Tibial artery (tissue), 4 donors: ENCODE data around the gene GPER1.

Experiments used
- DNase-seq, 2 donors: peaks; one replicate each; pipeline ENCODE4 v3.0.0-alpha.2; 2019
- H3K27ac ChIP-seq, 2 donors: fragments of 200-600 bp; sonication (generic) in 1 of 2; 1 replicate in 1 of 2; 2 replicates in 1 of 2; pipeline ENCODE4 v1.5.1; 2018 to 2019; ENCODE audit warnings: mild to moderate bottlenecking in 1 of 2
- H3K27me3 ChIP-seq, 2 donors: fragments of 200-600 bp; sonication (generic) in 1 of 2; one replicate each; pipeline versions ENCODE4 v1.5.1 to v1.6.0; 2016 to 2019
- H3K36me3 ChIP-seq, 3 donors: fragments of 200-600 bp; sonication (generic) in 2 of 3; one replicate each; pipeline ENCODE4 v1.5.1; 2016 to 2019; ENCODE audit warnings: mild to moderate bottlenecking in 2 of 3
- H3K4me1 ChIP-seq, 4 donors: fragments of 200-600 bp; sonication (generic) in 2 of 4; 1 replicate in 3 of 4; 2 replicates in 1 of 4; pipeline ENCODE4 v1.5.1; 2016 to 2019
- H3K4me3 ChIP-seq, 2 donors: fragments of 200-600 bp; sonication (generic) in 1 of 2; 1 replicate in 1 of 2; 2 replicates in 1 of 2; pipeline ENCODE4 v1.5.1; 2018 to 2019; ENCODE audit warnings: mild to moderate bottlenecking in 2 of 2
- H3K9me3 ChIP-seq, 3 donors: fragments of 200-600 bp; sonication (generic) in 1 of 3; one replicate each; pipeline ENCODE4 v1.5.1; 2016 to 2019
- intact Hi-C: fragments of 100-400 bp; cut with DNase I; formaldehyde crosslinking; loops from one replicate; pipeline ENCODE4 v1.15.0; 2023; ENCODE audit warnings: low total_unique reads
- TF ChIP-seq, protein P1 (sequence below), 2 experiments: fragments of 200-600 bp in 1 of 2; fragments of 450-650 bp in 1 of 2; IDR thresholded peaks; one replicate each; pipeline ENCODE4 v1.5.1; 2017 to 2019; ENCODE audit warnings: antibody characterized with exemption in 2 of 2, mild to moderate bottlenecking in 1 of 2, moderate library complexity in 1 of 2

The GPER1 gene

DNA sequence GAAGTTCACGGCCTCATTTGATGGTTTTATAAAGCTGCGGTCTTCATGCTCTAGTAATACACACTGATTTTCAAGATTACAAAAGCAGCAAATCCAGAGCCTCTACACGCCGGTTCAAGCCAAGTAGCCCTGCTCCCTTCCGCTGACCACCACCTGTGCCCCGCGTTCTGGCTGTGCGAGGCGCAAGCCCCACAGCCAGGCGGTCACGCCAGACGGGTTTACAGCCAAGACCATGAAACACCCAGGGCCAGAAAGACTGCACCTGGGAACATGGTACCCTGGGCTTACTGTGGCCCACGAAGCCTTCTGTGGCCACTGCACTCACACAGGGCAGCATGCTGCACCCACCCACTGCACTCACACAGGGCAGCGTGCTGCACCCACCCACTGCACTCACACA is 33.6 kb downstream of the GPER1 start:
- Histone ChIP-seq H3K4me1 (peaks cover 0 to 30% (median 22%) of the 10 kb centered on the region in 4 donors), H3K4me3 (no peak overlapping the region), H3K9me3 (no peaks in the 10 kb centered on the region), H3K36me3 (no peaks in the 10 kb centered on the region), H3K27me3 (no peaks in the 10 kb centered on the region), H3K27ac (no peak overlapping the region)
- TF ChIP-seq, protein P1, sequence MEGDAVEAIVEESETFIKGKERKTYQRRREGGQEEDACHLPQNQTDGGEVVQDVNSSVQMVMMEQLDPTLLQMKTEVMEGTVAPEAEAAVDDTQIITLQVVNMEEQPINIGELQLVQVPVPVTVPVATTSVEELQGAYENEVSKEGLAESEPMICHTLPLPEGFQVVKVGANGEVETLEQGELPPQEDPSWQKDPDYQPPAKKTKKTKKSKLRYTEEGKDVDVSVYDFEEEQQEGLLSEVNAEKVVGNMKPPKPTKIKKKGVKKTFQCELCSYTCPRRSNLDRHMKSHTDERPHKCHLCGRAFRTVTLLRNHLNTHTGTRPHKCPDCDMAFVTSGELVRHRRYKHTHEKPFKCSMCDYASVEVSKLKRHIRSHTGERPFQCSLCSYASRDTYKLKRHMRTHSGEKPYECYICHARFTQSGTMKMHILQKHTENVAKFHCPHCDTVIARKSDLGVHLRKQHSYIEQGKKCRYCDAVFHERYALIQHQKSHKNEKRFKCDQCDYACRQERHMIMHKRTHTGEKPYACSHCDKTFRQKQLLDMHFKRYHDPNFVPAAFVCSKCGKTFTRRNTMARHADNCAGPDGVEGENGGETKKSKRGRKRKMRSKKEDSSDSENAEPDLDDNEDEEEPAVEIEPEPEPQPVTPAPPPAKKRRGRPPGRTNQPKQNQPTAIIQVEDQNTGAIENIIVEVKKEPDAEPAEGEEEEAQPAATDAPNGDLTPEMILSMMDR (IDR thresholded peaks at IDR 0.05), result no peak
- intact Hi-C loops, result loop anchor here (5.0 kb wide), 1 partner anchor 34 kb away; the partner anchor contains the start of gene GPER1
- DNase-seq, result no peak

- no peak for DNase-seq
- peaks cover 0 to 30% (median 22%) of the 10 kb centered on the region in 4 donors for H3K4me1 ChIP-seq
- TF ChIP-seq, protein P1 (IDR thresholded peaks at IDR 0.05), result no peak
- no peaks in the 10 kb centered on the region for H3K27me3 ChIP-seq
- H3K36me3 ChIP-seq, result peaks cover 0 to 5% (median 0%) of the 10 kb centered on the region in 3 donors
- intact Hi-C loops, result loop anchor here (5.0 kb wide), 1 partner anchor 35 kb away; the partner anchor contains the start of gene GPER1
- no peak overlapping the region for H3K4me3 ChIP-seq
- peak overlapping the region; percentile 90 to 94 for H3K27ac ChIP-seq
- no peaks in the 10 kb centered on the region for H3K9me3 ChIP-seq
These were observed 34.2 kb downstream of the GPER1 start for GRCh38 chr7:1121886-1122831.

DNA sequence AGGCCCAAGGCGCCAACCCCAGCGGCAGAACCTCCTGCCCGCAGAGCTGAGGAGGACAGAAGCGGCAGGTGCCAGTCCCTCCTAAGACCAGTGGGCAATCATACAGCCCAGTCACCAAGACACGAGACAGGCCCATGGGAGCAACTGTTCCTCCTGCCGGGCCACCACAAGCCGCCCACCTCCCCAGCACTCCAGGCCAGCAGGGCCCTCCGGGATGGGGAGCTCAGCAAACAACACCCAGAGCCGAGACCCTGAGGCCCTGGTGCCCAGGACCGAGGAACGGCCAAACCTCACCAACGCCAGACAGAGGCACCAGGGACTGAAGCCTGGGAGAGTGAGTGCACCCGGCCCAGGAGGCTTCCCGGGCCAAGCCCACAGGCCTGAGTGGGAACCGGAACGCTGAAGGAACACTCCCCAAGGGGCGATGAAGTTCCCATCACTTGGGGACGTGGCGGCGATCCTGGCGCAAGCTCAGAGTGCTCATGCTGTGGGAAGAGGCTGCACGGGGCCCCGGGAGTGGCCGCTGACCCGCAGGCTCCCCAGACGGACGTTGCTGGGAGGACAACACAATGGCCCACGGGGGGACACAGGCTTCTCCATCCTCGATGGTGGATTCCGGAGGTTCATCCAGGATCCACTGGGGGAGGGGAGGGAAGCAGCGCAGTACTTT is 35.1 kb downstream of the GPER1 start:
- DNase-seq, result no peak

GRCh38 chr7:1123715-1124114 is 35.8 kb downstream of the GPER1 start:
- Histone ChIP-seq H3K9me3 (no peaks in the 10 kb centered on the region), H3K4me3 (peak overlapping the region; percentile 38 to 45), H3K36me3 (peaks cover 0 to 6% (median 0%) of the 10 kb centered on the region in 3 donors), H3K27me3 (no peaks in the 10 kb centered on the region), H3K4me1 (peaks cover 0 to 30% (median 22%) of the 10 kb centered on the region in 4 donors), H3K27ac (peak overlapping the region; percentile 90 to 94)
- DNase-seq, result peak; percentile 89 to 97
- TF ChIP-seq, protein P1 (IDR thresholded peaks at IDR 0.05), result peak; percentile 69 to 83
- intact Hi-C loops, result loop anchor here (5.0 kb wide), 1 partner anchor 36 kb away; the partner anchor contains the start of gene GPER1

More for the DNA sequence above, 35.1 kb downstream of the GPER1 start:
- Histone ChIP-seq H3K9me3 (no peaks in the 10 kb centered on the region), H3K36me3 (peaks cover 0 to 6% (median 0%) of the 10 kb centered on the region in 3 donors), H3K27ac (peak overlapping the region; percentile 90 to 94), H3K27me3 (no peaks in the 10 kb centered on the region), H3K4me3 (peak overlapping the region in 1 of 2 donors; percentile 45), H3K4me1 (peaks cover 0 to 30% (median 22%) of the 10 kb centered on the region in 4 donors)
- TF ChIP-seq, protein P1 (IDR thresholded peaks at IDR 0.05), result no peak
- intact Hi-C loops, result loop anchor here (5.0 kb wide), 1 partner anchor 36 kb away; the partner anchor contains the start of gene GPER1

DNA sequence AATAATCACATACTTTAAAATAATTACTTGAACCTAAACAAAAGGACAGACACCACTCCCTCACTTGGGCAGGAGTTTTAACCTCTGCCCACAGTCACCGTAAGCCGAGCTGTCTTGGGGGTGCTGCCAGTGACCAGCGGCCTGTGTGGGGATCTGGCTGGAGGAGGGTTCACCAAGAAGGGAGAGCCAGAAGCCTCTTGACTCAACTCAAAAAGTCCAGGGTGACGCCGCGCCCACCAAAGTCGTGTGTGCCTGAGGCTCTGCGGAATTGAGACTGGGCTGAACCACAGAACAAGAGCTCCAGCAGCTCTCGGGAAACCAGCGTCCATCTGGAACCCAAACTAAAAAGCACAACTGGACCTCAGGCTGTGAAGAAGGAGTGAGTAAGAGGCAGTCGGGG is 36.3 kb downstream of the GPER1 start:
- Histone ChIP-seq H3K27me3 (no peaks in the 10 kb centered on the region), H3K9me3 (no peaks in the 10 kb centered on the region), H3K27ac (peak overlapping the region; percentile 90 to 94), H3K36me3 (peaks cover 0 to 6% (median 0%) of the 10 kb centered on the region in 3 donors), H3K4me3 (peak overlapping the region; percentile 38 to 45), H3K4me1 (peaks cover 0 to 30% (median 22%) of the 10 kb centered on the region in 4 donors)
- intact Hi-C loops, result loop anchor here (5.0 kb wide), 1 partner anchor 37 kb away; the partner anchor contains the start of gene GPER1
- DNase-seq, result no peak
- TF ChIP-seq, protein P1 (IDR thresholded peaks at IDR 0.05), result no peak
